Measurements from ENCODE around the gene FOXO4.
"Not testable (repeated sequence)": the region's sequence is repeated elsewhere in the genome, so short reads cannot be mapped to it uniquely, and the experiment has no call there.

The FOXO4 gene

GRCh38 chrX:71095555-71095980, at the start of gene FOXO4:
Gene FOXO4, plus strand, starts transcription at chrX:71095851. Its CDS starts 678 bp downstream, at chrX:71096529.
- peak; percentile 70 to 89 (median 82) for DNase-seq

- not testable (repeated sequence) for DNase-seq
These were observed 47.8 kb upstream of the FOXO4 start for GRCh38 chrX:71047891-71048290.

- DNase-seq: no peak
These were observed 42.9 kb upstream of the FOXO4 start for GRCh38 chrX:71052721-71053120.

GRCh38 chrX:71053217-71053621, 42.4 kb upstream of the FOXO4 start:
- DNase-seq: no peak

- no peak for DNase-seq
These were observed 38.8 kb upstream of the FOXO4 start for GRCh38 chrX:71056867-71057266.

GRCh38 chrX:71057848-71058530, 37.7 kb upstream of the FOXO4 start:
- DNase-seq: no peak

GRCh38 chrX:71060127-71060526, 35.5 kb upstream of the FOXO4 start:
- DNase-seq: no peak

GRCh38 chrX:71067089-71067488, 28.6 kb upstream of the FOXO4 start:
- DNase-seq: no peak

GRCh38 chrX:71067712-71068043, 28.0 kb upstream of the FOXO4 start:
- no peak for DNase-seq

- peak; percentile 82 to 94 (median 88) for DNase-seq
These were observed 27.4 kb upstream of the FOXO4 start, which contains the start of gene SNX12 for GRCh38 chrX:71068044-71068918. Gene SNX12, minus strand, starts transcription at chrX:71068334. Its CDS starts 28 bp downstream, at chrX:71068306.

GRCh38 chrX:71070531-71070930, 25.1 kb upstream of the FOXO4 start:
- no peak for DNase-seq

- no peak for DNase-seq
These were observed 14.1 kb upstream of the FOXO4 start for GRCh38 chrX:71081330-71082123.

GRCh38 chrX:71082124-71082647, 13.5 kb upstream of the FOXO4 start:
- no peak for DNase-seq

- DNase-seq: no peak
These were observed 12.8 kb upstream of the FOXO4 start for GRCh38 chrX:71082822-71083221.

GRCh38 chrX:71085900-71086299, 9.8 kb upstream of the FOXO4 start:
- no peak for DNase-seq

- DNase-seq: no peak
These were observed 4.4 kb upstream of the FOXO4 start for GRCh38 chrX:71091263-71091662.

- no peak for DNase-seq
These were observed 618 bp upstream of the FOXO4 start for GRCh38 chrX:71095033-71095432.

- peak in 3 of 6 experiments; percentile 35 to 69 (median 68) for DNase-seq
These were observed 519 bp downstream of the FOXO4 start for GRCh38 chrX:71095981-71096759.

- DNase-seq: no peak
These were observed 1.0 kb downstream of the FOXO4 start for GRCh38 chrX:71096760-71097032.

- peak; percentile 59 to 82 (median 73) for DNase-seq
These were observed 2.7 kb downstream of the FOXO4 start for GRCh38 chrX:71098302-71098701.

GRCh38 chrX:71098951-71099506, 3.4 kb downstream of the FOXO4 start:
- DNase-seq: no peak

GRCh38 chrX:71099736-71100135, 4.1 kb downstream of the FOXO4 start:
- DNase-seq: no peak

All from stimulated activated naive CD4-positive, alpha-beta T cell (primary cell).